ENCODE data around the gene AP2B1. TPM values are rescaled to one million over a fixed set of nuclear protein-coding genes. Genes with fewer than 3 reads are reported as not detected.

AP2B1 gene
- total and polyA plus RNA-seq, 9 of the 15 experiments (the other 6 are each of a cell fraction or from before 2014, with no cell fraction given) = 60.1 to 287 (median 105) TPM

DNA sequence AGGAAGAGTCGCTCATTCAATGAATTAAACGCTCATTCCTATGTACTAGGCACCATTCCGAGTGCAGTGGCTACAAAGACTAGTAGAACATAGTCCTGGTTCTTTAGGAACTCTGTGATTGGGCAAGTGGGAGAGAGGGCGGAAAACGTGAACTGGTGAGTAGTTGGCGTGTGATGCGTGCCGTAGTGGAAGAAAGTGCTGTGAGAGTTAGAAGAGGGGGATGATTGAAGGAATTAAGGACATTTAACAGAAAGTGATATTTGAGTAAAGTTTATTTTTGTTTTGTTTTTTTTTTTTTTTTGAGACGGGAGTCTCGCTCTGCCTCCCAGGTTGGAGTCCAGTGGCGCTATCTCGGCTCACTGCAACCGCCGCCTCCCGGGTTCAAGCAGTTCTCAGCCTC is 18.6 kb upstream of the AP2B1 start (continued):
- TF ChIP-seq, protein P1, sequence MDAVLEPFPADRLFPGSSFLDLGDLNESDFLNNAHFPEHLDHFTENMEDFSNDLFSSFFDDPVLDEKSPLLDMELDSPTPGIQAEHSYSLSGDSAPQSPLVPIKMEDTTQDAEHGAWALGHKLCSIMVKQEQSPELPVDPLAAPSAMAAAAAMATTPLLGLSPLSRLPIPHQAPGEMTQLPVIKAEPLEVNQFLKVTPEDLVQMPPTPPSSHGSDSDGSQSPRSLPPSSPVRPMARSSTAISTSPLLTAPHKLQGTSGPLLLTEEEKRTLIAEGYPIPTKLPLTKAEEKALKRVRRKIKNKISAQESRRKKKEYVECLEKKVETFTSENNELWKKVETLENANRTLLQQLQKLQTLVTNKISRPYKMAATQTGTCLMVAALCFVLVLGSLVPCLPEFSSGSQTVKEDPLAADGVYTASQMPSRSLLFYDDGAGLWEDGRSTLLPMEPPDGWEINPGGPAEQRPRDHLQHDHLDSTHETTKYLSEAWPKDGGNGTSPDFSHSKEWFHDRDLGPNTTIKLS (IDR thresholded peaks at IDR 0.05; ENCODE audit: borderline replicate concordance, low read depth) = no peak
- TF ChIP-seq JUND (IDR thresholded peaks at IDR 0.05; ENCODE audit: borderline replicate concordance, low read depth, low read length) = 0 out of 2 replicates have a peak, but pooled peaks have one; percentile 13
- no peak for TF ChIP-seq JUND (tag; IDR thresholded peaks at IDR 0.05; ENCODE audit: borderline replicate concordance, low read depth, low read length)
- TF ChIP-seq POLR3A (IDR thresholded peaks at IDR 0.05; ENCODE audit: borderline replicate concordance, extremely low read depth, insufficient read depth, insufficient read length) = no peak
- TF ChIP-seq HNRNPLL (IDR thresholded peaks at IDR 0.05; ENCODE audit: low read depth, low read length, poor library complexity, severe bottlenecking) = peak; percentile 44
- TF ChIP-seq, protein P2, sequence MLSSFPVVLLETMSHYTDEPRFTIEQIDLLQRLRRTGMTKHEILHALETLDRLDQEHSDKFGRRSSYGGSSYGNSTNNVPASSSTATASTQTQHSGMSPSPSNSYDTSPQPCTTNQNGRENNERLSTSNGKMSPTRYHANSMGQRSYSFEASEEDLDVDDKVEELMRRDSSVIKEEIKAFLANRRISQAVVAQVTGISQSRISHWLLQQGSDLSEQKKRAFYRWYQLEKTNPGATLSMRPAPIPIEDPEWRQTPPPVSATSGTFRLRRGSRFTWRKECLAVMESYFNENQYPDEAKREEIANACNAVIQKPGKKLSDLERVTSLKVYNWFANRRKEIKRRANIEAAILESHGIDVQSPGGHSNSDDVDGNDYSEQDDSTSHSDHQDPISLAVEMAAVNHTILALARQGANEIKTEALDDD (IDR thresholded peaks at IDR 0.05) = 0 out of 2 replicates have a peak, but pooled peaks have one; percentile 32
- no peak for TF ChIP-seq SMAD3 (CRISPR knock-in tag; conservative IDR thresholded peaks at IDR 0.05)
- TF ChIP-seq, protein P3, sequence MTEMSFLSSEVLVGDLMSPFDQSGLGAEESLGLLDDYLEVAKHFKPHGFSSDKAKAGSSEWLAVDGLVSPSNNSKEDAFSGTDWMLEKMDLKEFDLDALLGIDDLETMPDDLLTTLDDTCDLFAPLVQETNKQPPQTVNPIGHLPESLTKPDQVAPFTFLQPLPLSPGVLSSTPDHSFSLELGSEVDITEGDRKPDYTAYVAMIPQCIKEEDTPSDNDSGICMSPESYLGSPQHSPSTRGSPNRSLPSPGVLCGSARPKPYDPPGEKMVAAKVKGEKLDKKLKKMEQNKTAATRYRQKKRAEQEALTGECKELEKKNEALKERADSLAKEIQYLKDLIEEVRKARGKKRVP (CRISPR knock-in tag; IDR thresholded peaks at IDR 0.05) = no peak

Data from K562 (cell line).